Adrenal gland (tissue), 5 donors: ENCODE measurements around the gene THBS2.

Experiments
- CTCF ChIP-seq, 6 experiments: fragments of 450-650 bp in 4 of 6; fragments of 200-600 bp in 2 of 6; sonication (generic) in 1 of 6; IDR thresholded peaks; 1 replicate in 5 of 6; 2 replicates in 1 of 6; pipeline versions ENCODE4 v1.5.1 to v1.8.0; 2016 to 2021; ENCODE audit warnings: antibody characterized with exemption in 6 of 6, mild to moderate bottlenecking in 2 of 6, moderate library complexity in 1 of 6
- POLR2A ChIP-seq, 2 donors: fragments of 450-650 bp; IDR thresholded peaks; one replicate each; pipeline ENCODE4 v1.6.1; 2017; ENCODE audit warnings: antibody characterized with exemption in 2 of 2, mild to moderate bottlenecking in 2 of 2, moderate library complexity in 1 of 2
- donor health status: DM: no; HTN: no; CAD: no.

GRCh38 chr6:169292338-169293124 lies 38.9 kb upstream of the THBS2 start:
- TF ChIP-seq CTCF (IDR thresholded peaks at IDR 0.05) (no peak), POLR2A (IDR thresholded peaks at IDR 0.05) (no peak)
